GM18873 (cell line): ENCODE data around the gene RTN1.
A peak's percentile ranks its signal among the peaks of the same experiment; 100 is the strongest.

ENCODE experiments used
- ATAC-seq: cut with Tn5 transposase; IDR thresholded peaks from one replicate; pipeline ENCODE4 v1.9.1; 2021; ENCODE audit warnings: mild to moderate bottlenecking, moderate library complexity, moderate number of reproducible peaks; ENCODE audit not compliant: unreplicated experiment, low FRiP score

Gene RTN1

GRCh38 chr14:59576332-59577294 lies 294.0 kb downstream of the RTN1 start, which contains the start of gene CCDC175:
Gene CCDC175, minus strand, starts transcription at chr14:59576812. Its CDS starts 37 bp downstream, at chr14:59576775.
- ATAC-seq, result peak; percentile 90

- no peak for ATAC-seq
Observed at GRCh38 chr14:59570122-59570521, 300.5 kb downstream of the RTN1 start.

GRCh38 chr14:59566725-59567124 lies 303.9 kb downstream of the RTN1 start:
- ATAC-seq, result no peak

GRCh38 chr14:59566296-59566695 lies 304.3 kb downstream of the RTN1 start:
- ATAC-seq, result no peak

- no peak for ATAC-seq
Observed at GRCh38 chr14:59565087-59565486, 305.5 kb downstream of the RTN1 start.

- ATAC-seq, result no peak
Observed at GRCh38 chr14:59564366-59564765, 306.2 kb downstream of the RTN1 start.

GRCh38 chr14:59547310-59547709 lies 323.3 kb downstream of the RTN1 start:
- no peak for ATAC-seq
